GM21390 (cell line): ENCODE measurements around the gene FBXO31.

Source experiments
- ATAC-seq: cut with Tn5 transposase; IDR thresholded peaks from one replicate; pipeline ENCODE4 v1.9.1; 2021; ENCODE audit not compliant: unreplicated experiment

FBXO31 gene

GRCh38 chr16:87383505-87384161, at the start of gene FBXO31:
Gene FBXO31, minus strand, starts transcription at chr16:87383776. Its CDS starts 32 bp downstream, at chr16:87383744.
- ATAC-seq: peak; percentile 43

- no peak for ATAC-seq
Observed at GRCh38 chr16:87432330-87432915, 48.8 kb upstream of the FBXO31 start.

- ATAC-seq: no peak
Observed at GRCh38 chr16:87431926-87432325, 48.4 kb upstream of the FBXO31 start.

- ATAC-seq: no peak
Observed at GRCh38 chr16:87426423-87427215, 43.0 kb upstream of the FBXO31 start.

GRCh38 chr16:87425941-87426340, 42.4 kb upstream of the FBXO31 start:
- no peak for ATAC-seq

GRCh38 chr16:87424266-87424665, 40.7 kb upstream of the FBXO31 start:
- no peak for ATAC-seq

- ATAC-seq: no peak
Observed at GRCh38 chr16:87423429-87423828, 39.9 kb upstream of the FBXO31 start.

GRCh38 chr16:87422106-87422505, 38.5 kb upstream of the FBXO31 start:
- no peak for ATAC-seq

GRCh38 chr16:87421003-87421912, 37.7 kb upstream of the FBXO31 start:
- no peak for ATAC-seq

- ATAC-seq: no peak
Observed at GRCh38 chr16:87420026-87421002, 36.7 kb upstream of the FBXO31 start.

GRCh38 chr16:87418644-87419043, 35.1 kb upstream of the FBXO31 start:
- no peak for ATAC-seq

GRCh38 chr16:87418216-87418615, 34.6 kb upstream of the FBXO31 start:
- ATAC-seq: no peak

GRCh38 chr16:87417528-87417910, 33.9 kb upstream of the FBXO31 start:
- no peak for ATAC-seq

GRCh38 chr16:87416826-87417527, 33.4 kb upstream of the FBXO31 start:
- ATAC-seq: no peak

GRCh38 chr16:87415441-87415840, 31.9 kb upstream of the FBXO31 start:
- no peak for ATAC-seq

- no peak for ATAC-seq
Observed at GRCh38 chr16:87414251-87414680, 30.7 kb upstream of the FBXO31 start.

- no peak for ATAC-seq
Observed at GRCh38 chr16:87412996-87413421, 29.4 kb upstream of the FBXO31 start.

- ATAC-seq: no peak
Observed at GRCh38 chr16:87412371-87412995, 28.9 kb upstream of the FBXO31 start.
